DND-41 (cell line): ENCODE measurements around the gene KCNG1.

Experiments
- EZH2 ChIP-seq: IDR thresholded peaks from 3 replicates; pipeline ENCODE4 v1.6.1; 2012; ENCODE audit warnings: borderline replicate concordance, low read depth, mild to moderate bottlenecking, moderate library complexity, low read length, inconsistent platforms; ENCODE audit not compliant: severe bottlenecking
- TF ChIP-seq, protein P1 (sequence below): IDR thresholded peaks from 2 replicates; pipeline ENCODE4 v1.5.1; 2012; ENCODE audit warnings: borderline replicate concordance, low read length, moderate library complexity, mild to moderate bottlenecking; ENCODE audit not compliant: poor library complexity, severe bottlenecking; ENCODE audit errors: extremely low read depth

DNA sequence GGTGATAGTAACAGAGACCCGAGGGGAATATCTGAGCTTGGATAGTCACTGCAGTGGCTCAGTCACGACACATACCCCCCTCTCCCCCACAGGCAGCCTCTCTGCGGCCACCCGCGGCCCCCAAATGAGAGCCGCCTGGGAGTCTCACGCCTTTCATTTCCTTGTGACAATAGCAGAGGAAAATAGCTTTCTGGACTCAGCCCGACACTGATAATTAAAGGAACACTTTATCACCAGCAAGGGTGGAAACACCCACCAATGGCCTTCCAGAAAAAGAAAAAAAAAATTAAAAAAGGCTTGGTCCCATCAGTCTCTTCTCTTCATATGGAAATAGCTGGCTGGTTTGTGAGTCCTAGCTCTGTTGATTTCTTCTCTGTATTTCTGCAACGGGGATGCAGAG lies 35.1 kb upstream of the KCNG1 start:
- TF ChIP-seq, protein P1, sequence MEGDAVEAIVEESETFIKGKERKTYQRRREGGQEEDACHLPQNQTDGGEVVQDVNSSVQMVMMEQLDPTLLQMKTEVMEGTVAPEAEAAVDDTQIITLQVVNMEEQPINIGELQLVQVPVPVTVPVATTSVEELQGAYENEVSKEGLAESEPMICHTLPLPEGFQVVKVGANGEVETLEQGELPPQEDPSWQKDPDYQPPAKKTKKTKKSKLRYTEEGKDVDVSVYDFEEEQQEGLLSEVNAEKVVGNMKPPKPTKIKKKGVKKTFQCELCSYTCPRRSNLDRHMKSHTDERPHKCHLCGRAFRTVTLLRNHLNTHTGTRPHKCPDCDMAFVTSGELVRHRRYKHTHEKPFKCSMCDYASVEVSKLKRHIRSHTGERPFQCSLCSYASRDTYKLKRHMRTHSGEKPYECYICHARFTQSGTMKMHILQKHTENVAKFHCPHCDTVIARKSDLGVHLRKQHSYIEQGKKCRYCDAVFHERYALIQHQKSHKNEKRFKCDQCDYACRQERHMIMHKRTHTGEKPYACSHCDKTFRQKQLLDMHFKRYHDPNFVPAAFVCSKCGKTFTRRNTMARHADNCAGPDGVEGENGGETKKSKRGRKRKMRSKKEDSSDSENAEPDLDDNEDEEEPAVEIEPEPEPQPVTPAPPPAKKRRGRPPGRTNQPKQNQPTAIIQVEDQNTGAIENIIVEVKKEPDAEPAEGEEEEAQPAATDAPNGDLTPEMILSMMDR = no peak
- no peak for TF ChIP-seq EZH2
